ENCODE measurements around the gene VPS13D.

VPS13D gene

GRCh38 chr1:12229835-12230548 is at the start of gene VPS13D:
TSS of gene VPS13D (plus strand) at chr1:12230030. CDS start at chr1:12234267, 4,237 bp downstream.
- DNase-seq: peak; percentile 61 to 86 (median 78)

- DNase-seq: no peak
These were observed 49.5 kb upstream of the VPS13D start for GRCh38 chr1:12180315-12180714.

GRCh38 chr1:12180903-12181302 is 48.9 kb upstream of the VPS13D start:
- no peak for DNase-seq

- no peak for DNase-seq
These were observed 48.3 kb upstream of the VPS13D start for GRCh38 chr1:12181568-12181967.

- DNase-seq: no peak
These were observed 47.3 kb upstream of the VPS13D start for GRCh38 chr1:12182410-12182984.

GRCh38 chr1:12183095-12183794 is 46.6 kb upstream of the VPS13D start:
- DNase-seq: no peak

GRCh38 chr1:12184008-12184681 is 45.7 kb upstream of the VPS13D start:
- no peak for DNase-seq

GRCh38 chr1:12185036-12185917 is 44.6 kb upstream of the VPS13D start:
- DNase-seq: no peak

GRCh38 chr1:12185918-12186678 is 43.7 kb upstream of the VPS13D start:
- DNase-seq: no peak

GRCh38 chr1:12186679-12186985 is 43.2 kb upstream of the VPS13D start:
- DNase-seq: no peak

GRCh38 chr1:12188115-12188514 is 41.7 kb upstream of the VPS13D start:
- DNase-seq: no peak

- no peak for DNase-seq
These were observed 41.0 kb upstream of the VPS13D start for GRCh38 chr1:12188657-12189327.

- DNase-seq: no peak
These were observed 40.5 kb upstream of the VPS13D start for GRCh38 chr1:12189328-12189682.

- no peak for DNase-seq
These were observed 38.4 kb upstream of the VPS13D start for GRCh38 chr1:12191242-12192032.

GRCh38 chr1:12194666-12195216 is 35.1 kb upstream of the VPS13D start:
- DNase-seq: no peak

- DNase-seq: no peak
These were observed 34.4 kb upstream of the VPS13D start for GRCh38 chr1:12195416-12195815.

- no peak for DNase-seq
These were observed 33.0 kb upstream of the VPS13D start for GRCh38 chr1:12196641-12197482.

- DNase-seq: no peak
These were observed 32.3 kb upstream of the VPS13D start for GRCh38 chr1:12197483-12197880.

GRCh38 chr1:12200208-12200607 is 29.6 kb upstream of the VPS13D start:
- DNase-seq: no peak
